HepG2 (cell line): ENCODE data around the gene SPRN.

Experiments
- EZH2 ChIP-seq: conservative IDR thresholded peaks from 2 replicates; pipeline ENCODE4 v1.6.1; 2012; ENCODE audit warnings: mild to moderate bottlenecking, low read depth, low read length, moderate library complexity
- FOXK2 ChIP-seq: fragments of 450-650 bp; IDR thresholded peaks from 2 replicates; pipeline ENCODE4 v1.6.1; 2016
- TCF7L2 ChIP-seq: IDR thresholded peaks from 2 replicates; pipeline ENCODE4 v1.6.1; 2011; ENCODE audit warnings: mild to moderate bottlenecking, low read depth, low read length, moderate library complexity
- TEAD3 ChIP-seq: optimal IDR thresholded peaks from 2 replicates; pipeline ENCODE3; 2016; ENCODE audit warnings: borderline replicate concordance
- TF ChIP-seq, protein P1 (sequence below): sonication (generic); formaldehyde crosslinking; IDR thresholded peaks from 2 replicates; pipeline ENCODE4 v1.5.0; 2020; ENCODE audit warnings: mild to moderate bottlenecking, missing genetic modification reagents, moderate library complexity

DNA sequence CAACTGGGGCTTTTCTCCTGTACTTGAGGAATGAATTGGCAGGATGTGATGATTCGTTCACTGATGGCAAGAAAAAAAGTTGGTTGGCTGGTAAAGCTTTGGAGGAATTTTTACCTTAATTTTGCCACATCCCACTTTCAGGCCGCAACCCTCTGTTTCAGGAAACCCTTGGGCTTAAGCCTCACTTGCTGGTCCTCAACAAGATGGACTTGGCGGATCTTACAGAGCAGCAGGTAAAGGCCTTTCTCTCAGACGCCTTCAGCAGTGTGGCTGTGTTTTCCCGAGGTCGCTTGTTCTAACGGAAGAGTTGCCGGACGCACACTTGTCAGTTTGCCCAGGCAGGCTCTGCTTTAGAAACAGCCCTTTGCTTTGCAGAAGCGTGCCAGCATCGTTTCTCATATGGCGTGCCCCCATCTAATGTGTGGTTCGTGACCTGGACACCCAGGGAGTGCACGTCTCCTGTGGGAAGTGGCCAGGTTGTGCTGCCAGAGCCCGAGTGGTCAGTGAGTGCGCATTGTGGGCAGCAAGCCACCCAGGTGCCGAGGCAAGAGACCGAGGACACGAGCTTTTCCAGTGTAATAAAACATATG, 28.3 kb downstream of the SPRN start:
- TF ChIP-seq FOXK2, result no peak
- TF ChIP-seq TCF7L2, result no peak
- TF ChIP-seq, protein P1, sequence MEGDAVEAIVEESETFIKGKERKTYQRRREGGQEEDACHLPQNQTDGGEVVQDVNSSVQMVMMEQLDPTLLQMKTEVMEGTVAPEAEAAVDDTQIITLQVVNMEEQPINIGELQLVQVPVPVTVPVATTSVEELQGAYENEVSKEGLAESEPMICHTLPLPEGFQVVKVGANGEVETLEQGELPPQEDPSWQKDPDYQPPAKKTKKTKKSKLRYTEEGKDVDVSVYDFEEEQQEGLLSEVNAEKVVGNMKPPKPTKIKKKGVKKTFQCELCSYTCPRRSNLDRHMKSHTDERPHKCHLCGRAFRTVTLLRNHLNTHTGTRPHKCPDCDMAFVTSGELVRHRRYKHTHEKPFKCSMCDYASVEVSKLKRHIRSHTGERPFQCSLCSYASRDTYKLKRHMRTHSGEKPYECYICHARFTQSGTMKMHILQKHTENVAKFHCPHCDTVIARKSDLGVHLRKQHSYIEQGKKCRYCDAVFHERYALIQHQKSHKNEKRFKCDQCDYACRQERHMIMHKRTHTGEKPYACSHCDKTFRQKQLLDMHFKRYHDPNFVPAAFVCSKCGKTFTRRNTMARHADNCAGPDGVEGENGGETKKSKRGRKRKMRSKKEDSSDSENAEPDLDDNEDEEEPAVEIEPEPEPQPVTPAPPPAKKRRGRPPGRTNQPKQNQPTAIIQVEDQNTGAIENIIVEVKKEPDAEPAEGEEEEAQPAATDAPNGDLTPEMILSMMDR (CRISPR knock-in tag), result no peak
- no peak for TF ChIP-seq EZH2
- TF ChIP-seq TEAD3, result no peak
